ENCODE measurements around the gene KLHL2. TPM values are rescaled to one million over a fixed set of nuclear protein-coding genes. Genes with fewer than 3 reads are reported as not detected.
A peak's percentile ranks its signal among the peaks of the same experiment; 100 is the strongest.
"Not testable (repeated sequence)": the region's sequence is repeated elsewhere in the genome, so short reads cannot be mapped to it uniquely, and the experiment has no call there.

The KLHL2 gene
- polyA plus RNA-seq, 4 donors = 18.5 to 26.4 (median 24.1) TPM

DNA sequence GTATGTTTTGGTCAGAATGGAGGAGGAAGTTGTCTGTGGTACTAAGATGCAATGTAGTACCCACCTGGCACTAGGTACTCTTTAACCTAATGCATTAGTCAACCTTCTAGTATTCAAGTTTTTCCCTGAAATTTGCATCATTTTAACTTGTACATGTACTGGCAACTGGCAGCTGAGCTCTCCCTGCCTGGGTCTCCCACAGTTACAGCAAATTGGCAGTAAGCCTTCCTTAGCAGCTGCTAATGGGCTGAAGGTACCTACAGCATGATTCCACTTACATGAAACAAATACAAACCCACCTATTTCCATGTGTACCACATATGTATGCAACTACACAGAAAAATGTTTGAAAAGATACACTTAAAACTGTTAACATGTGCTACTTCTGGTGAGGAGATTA lies 8.1 kb upstream of the KLHL2 start:
- no peak for DNase-seq (ENCODE audit: low read depth in 4 of 4, low spot score in 3 of 4)

DNA sequence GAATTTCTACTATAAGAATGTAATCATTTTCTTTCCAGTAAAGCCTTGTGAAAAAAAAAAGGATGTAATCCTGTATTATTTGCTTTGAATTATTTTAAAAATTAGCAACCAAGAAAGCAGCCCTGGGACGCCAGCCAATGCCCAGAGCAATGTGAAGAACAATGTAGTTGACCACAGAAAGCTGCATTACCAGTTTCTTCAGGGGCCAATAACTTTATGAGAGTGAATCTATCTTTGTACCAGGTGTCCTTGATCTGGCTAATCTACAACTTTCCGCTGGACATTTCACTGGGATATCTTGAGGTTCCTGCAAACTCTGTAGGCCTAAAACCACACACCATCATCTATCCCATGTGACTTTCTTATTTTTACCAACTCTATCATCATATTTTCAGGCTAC lies 7.6 kb upstream of the KLHL2 start:
- DNase-seq (ENCODE audit: low read depth in 4 of 4, low spot score in 3 of 4) = no peak

DNA sequence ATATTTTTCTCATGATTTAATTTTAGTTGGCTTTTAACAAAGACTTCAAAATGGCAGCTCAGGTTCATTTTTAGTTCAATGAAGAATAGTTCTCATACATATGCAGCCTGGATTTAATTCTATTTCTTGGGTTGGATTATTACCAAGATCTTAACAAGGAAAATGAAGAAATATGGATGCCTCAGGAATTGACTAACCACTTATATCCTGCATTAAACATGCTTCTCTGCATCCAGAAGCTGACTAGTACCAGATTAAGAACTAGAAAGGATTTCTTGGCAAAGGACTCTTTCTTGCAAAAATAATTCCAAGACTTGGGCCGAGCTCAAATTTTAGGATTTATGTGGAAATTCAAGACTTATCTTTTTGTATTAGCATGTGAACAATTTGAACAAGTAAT lies 5.6 kb upstream of the KLHL2 start:
- no peak for DNase-seq (ENCODE audit: low read depth in 4 of 4, low spot score in 3 of 4)

DNA sequence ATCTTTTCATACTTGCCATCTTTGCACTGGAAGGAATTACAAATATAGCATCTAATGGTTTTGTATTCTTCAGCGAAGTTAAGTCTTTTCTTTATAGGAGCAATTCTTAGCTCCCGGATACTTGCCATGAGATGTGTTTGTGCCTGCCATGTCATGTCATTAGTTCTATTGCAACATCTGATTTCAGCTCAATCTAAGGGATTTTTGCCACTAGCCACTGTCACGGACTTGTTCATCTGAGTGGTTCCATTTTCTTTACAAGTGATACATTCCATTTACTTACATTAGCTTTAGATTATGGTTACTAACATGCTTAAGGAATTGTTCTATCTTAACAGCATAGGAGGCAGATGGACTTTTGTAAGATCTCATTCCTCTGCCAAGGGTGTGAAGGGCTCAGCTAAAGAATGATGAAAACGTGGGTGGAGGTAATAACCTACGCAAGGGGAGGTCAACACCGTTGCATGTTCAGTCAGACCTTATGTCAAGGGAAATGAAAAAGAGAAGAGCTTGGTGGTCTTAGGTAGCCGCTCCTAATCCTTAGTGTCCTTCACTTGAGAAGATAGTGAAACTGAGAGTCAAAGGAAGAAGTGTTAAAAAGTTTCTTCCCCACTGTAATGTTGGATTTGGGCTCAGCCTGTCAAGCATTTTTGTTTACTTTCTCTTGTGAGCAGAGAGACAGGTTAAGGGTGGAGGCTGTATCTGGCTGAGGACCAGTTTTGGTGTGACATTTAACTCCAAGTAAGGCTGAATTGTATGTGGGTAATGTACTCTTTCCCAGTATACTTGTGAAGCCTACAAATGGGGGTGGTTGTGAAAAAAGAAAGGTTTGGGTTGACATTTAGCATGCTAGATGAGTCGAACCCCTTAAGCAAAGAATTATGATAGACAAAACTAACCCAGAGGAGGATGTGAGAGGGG lies 3.6 kb upstream of the KLHL2 start:
- DNase-seq (ENCODE audit: low read depth in 4 of 4, low spot score in 3 of 4) = no peak

DNA sequence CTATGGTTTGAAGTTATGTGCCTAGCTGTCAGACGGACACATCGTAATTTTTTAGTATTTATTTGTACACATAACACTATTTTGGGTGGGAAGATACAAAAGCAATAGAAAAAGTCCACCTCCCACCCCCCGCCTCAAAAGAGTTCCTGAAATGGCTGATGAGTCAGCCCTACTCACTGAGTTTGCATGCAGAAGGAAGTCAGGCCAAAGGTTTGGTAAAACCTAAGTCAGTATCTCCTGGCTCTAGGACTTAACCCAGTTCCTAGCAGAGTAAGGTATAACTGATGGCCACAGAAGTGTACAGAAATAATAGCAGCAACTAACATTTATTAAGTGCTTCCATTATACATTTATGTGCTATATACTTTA lies 2.9 kb upstream of the KLHL2 start:
- no peak for DNase-seq (ENCODE audit: low read depth in 4 of 4, low spot score in 3 of 4)

DNA sequence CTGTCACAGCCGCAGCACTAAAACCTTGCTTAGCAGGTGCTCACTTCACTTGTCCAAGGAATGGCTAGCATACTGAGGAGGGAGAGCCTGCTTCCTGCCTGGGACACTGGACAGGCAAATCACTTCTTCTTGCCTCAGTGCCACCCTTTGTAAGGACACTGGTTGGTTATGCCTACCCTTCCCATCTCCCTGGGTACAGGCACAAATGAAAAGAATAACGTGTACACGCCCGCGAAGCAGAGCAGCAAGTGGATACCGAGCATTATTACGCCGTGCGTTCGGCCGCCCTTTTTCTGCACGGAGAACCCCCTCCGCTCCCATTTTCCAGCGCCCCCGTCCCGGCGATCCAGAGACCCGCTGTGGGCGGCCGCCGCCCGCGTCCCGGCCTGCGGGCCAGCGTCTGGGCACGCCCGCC lies 338 bp upstream of the KLHL2 start:
- DNase-seq (ENCODE audit: low read depth in 4 of 4, low spot score in 3 of 4) = peak in 1 of 4 donors; percentile 38

DNA sequence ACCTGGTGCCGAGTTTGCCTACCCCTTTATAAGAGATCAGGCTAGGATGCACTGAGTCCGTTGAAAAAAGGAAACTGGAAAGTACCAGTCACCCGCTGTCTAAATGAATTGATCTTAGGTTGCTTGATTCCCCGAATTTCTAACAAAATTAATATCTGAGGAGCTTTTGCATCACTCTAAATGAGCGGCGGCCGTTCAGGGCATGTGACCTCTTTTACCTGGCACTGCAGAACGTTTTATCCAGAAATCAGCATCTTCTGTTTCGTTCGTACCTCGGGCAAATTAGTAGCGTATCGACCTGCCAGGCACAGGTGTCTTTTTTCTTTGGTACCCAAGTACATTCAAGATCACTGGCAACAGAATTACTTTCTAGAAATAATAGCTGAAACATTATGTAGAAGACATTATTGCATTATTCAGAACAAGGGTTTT lies 876 bp downstream of the KLHL2 start:
- DNase-seq (ENCODE audit: low read depth in 4 of 4, low spot score in 3 of 4) = no peak

DNA sequence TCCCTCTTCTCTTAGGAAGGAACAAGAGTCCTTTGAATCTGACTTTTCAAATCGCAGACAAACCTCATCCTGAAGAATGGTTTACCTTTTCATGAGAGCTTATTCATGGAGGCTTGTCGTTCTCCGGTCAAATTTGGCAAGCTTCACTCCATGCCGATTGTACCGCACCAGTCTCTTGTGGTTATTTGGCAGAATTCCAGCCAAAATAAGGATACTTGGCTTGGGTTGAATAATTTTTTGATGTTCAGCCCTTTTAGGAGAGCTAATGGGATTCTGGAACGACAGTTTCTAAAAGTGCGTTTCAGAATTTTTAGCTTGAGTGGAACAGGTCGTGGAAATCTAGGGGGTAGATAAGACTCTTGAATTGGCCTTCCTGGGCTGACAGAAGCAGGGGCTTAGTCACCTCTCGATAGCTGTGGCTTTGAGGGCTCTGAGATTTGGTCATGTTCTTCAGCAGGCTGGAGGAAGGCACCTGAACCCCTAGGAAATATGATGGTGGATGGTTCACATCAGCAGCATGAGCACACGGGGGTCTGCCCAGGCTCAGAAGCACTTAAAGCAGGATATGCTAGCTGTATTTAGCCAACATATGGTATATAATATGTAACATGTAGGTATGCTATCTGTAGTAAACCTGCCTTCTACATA lies 1.5 kb downstream of the KLHL2 start:
- DNase-seq (ENCODE audit: low read depth in 4 of 4, low spot score in 3 of 4) = no peak

DNA sequence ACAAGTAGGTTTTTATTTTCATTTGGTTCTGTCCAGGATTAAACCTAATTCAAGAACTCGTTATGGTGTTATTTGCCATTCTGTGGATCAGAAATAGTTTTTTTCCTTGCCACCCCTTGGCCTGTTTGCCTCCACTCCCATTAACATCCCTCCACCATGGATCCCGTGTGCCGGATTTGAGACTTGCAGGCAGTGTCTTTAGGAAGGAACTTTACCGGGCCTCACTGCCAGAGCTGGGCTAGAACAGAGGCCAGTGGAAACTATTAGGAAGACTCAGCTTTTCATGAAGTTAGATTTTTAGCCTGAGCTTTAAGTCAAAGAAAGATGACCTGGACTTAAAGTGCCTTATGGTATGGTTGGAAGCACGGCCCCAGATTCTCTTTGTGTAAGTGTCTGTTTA lies 2.4 kb downstream of the KLHL2 start:
- no peak for DNase-seq (ENCODE audit: low read depth in 4 of 4, low spot score in 3 of 4)

DNA sequence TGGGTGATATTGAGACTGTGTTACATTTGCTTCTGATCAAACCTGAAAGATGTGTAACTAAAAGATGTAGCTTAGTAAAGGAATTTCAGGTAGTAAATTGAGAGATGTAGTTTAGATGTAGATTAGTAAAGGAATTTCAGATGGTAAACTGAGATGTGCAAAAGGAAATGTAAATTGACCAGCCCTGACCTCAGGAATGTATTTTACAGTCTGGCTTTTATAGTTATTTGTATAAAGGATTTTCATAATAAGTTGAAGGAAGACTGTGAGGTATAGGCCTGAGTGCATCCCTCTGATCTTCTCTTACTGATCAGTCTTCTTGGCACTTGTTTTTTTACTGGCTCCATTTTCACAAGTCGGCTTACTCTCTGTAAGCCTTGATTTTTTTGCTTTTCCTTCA lies 3.2 kb downstream of the KLHL2 start:
- no peak for DNase-seq (ENCODE audit: low read depth in 4 of 4, low spot score in 3 of 4)

DNA sequence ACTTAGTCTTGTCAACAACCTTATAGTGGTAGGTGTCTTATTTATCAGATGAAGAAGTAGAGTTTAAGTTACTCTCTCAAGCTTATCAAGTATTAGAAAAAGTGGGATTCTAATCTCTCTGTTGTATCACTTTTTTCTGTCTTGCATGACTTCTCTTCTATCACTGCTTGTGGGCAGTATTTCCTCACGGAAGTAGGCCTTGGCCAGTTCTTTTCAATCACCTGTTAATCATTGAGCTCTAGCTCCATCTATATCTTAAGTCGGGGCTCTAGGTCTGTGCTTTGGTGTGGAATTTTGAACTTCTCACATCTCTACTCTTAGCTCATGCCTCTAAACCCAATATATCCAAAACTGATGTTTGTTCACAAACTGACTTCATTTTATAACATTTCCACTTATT lies 5.3 kb downstream of the KLHL2 start:
- not testable (repeated sequence) for DNase-seq (ENCODE audit: low read depth in 4 of 4, low spot score in 3 of 4)

DNA sequence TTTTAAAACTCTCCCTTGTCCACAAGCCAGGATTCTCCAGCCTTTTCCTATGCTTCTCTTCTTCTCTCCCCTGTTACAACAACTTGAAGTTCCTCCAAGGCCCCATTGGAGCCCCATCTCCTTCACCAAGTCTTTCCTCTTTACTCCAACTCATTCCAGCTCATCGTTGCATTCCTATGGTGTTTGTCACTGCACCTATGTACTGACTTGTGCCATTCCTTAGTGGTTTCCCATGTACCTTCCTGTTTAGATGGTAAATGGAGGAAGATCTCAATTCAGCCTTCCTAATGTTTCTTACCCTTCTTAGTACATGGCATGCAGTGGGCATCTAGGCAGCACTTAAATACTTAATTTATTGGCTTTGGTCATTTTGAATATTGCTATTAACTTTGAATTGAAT lies 6.0 kb downstream of the KLHL2 start:
- DNase-seq (ENCODE audit: low read depth in 4 of 4, low spot score in 3 of 4) = not testable (repeated sequence)

DNA sequence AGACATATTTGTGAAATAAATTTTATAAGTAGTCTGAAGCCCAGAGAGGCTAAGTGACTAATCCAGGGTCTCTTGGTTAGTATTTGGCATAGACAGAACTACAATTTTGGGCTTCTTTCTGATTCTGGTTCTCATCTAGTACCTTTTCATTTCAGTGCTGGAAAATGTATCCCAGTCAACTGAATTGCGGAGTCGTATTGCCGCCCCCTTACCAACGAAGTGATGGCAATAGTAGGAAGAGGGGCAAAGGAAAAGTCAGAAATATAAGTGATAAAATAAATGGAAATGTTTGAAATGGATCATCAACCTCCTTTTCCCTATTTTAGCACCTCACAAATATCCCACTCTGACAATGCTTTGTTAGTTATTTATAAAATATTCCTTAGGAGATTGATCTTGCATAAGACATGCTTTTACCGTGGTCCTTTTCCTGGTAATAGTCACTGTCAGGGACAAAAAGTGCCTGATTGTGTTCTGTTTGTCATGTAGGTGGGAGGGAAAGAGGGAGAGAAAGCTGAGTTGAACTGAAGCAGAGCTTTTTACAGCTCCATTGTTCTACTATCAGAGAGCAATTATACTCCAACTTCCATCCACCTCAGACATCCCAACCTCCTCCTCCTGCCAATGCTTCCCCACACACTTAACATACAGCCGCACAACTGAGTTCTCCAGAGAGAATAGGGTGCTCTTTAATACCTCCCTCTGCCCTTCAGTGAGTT lies 6.8 kb downstream of the KLHL2 start:
- DNase-seq (ENCODE audit: low read depth in 4 of 4, low spot score in 3 of 4) = not testable (repeated sequence)

DNA sequence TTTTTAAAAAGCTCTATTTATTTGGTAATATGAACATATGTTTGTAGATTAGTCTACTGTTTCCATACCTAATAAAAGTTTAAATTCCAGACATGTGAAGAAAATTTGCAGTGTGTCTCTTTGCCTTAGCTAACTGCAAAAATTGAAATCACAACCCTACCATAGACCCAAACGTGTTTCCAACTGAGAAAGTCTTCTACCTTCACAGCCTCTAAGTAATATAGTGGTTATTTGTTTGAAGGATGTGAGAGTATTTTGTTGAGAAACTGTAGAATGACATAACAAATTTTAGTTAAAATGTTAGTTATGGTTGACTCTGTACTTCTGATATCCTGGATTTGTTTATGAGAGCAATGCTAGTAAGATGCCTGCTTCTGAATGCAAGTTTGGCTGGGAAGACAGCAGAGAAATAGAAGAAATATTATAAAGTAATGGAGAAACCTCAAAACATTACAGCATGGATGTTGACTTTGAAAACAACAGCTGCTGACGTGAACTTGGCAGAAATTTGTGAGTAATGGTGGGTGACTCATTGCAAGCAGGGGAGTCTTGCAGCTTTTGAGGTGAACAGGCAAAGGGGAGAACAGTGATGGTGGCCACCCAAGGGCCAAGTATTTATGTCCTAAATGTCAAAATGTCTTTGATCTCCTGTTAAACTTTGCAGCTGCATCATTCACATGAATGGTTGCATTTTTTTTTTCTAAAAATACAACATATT lies 7.8 kb downstream of the KLHL2 start:
- not testable (repeated sequence) for DNase-seq (ENCODE audit: low read depth in 4 of 4, low spot score in 3 of 4)

DNA sequence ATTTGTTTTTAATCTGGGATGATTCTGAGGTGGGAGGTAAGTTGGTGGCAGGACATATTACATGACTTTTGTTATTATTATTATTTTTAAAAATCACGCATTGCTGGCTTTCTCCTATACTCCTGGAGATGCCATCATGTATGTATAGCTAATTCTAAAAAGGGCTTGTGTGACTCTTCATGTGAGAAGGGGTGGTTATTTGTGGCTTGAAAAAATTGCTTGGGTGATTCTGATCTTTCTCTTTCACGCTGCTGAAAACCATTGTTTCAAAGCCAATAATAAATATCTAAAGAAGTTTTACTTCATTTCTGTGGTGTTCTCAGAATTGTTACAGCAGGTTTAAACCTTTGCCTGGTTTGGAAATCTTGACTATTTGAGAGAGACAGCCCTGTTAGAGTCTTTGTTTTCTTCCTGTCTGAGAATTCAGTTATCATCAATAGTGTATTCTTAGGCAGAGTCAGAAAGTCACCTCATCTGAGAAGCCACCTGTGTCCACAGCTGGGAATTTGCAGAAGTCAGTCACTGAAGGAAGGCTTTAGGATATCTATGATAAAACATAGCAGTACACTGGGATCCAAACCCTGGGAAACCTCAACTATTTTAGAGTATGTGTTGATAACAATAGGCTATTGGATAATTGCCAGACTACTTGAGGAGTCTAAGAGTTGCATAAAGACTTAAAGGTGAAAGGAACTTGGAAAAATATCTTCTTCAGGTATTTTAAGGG lies 8.6 kb downstream of the KLHL2 start:
- DNase-seq (ENCODE audit: low read depth in 4 of 4, low spot score in 3 of 4) = not testable (repeated sequence)

DNA sequence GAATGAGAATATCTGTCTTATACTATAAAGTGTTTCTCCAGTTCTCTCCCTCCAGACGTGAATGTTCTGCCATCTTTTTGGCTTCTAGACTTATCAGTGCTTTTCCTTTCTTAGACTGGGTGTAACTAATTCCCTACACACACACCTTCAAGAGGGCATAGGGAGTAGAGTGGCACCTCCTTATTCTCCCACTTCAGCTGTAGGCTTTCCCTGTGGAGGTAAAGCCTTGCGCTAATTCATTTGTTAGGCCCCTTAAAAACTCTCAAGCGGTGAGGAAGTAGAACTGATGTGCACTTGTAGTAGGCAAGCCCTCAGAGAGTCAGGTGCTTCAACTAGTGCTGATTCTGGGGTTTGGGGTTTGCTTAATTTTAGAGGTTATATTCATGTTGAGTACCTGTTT lies 10.0 kb downstream of the KLHL2 start:
- no peak for DNase-seq (ENCODE audit: low read depth in 4 of 4, low spot score in 3 of 4)

DNA sequence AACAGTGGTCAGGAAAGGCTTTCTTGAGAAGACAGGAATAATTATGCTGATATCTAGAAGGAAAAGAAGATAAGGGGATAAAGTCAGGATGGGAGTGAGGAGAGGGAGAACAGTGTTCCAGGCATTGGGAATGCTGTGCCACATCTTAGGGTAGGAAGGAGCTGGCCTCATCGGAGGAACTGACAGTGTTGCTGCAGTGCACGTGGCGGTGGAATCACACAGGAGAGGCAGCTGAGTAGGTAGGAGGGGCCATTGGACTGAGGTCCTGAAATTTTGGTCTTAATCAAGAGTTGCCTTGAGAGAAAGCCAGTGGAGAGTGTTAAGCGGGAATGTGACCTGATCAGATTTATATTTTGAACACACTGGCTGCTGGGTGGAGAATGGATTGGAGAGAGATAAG lies 13.9 kb downstream of the KLHL2 start:
- DNase-seq (ENCODE audit: low read depth in 4 of 4, low spot score in 3 of 4) = not testable (repeated sequence)

DNA sequence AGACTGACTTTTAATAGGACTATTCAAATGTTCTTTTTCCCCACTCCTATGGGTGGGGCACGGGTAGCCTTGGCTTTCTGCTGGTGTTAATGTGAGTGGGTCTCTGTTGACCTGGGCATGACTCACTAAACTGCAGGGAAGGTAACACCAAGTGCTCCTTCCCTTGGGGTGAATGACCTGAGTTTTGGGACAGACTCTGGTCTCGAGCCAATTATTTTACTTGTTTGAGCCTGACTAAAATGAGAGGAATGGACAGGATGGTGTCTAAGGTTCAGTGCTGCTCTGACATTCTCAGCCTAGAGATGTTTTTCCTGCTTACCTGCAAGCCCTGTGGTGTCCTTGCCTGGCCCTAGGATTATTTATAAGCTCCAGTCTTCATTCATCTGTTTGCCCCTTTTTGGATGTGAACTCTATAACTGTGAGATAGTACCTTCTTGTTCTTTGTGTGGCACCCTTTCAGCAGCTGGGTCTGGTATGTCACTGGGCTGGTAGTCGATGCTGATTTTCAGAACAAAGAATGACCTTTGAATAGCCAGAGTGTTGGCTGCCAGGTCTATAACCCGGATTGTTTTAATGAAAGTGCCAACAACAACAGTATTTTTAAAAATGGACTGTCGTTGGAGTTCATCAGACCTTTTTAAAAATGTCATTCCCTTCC lies 14.8 kb downstream of the KLHL2 start:
- DNase-seq (ENCODE audit: low read depth in 4 of 4, low spot score in 3 of 4) = not testable (repeated sequence)

DNA sequence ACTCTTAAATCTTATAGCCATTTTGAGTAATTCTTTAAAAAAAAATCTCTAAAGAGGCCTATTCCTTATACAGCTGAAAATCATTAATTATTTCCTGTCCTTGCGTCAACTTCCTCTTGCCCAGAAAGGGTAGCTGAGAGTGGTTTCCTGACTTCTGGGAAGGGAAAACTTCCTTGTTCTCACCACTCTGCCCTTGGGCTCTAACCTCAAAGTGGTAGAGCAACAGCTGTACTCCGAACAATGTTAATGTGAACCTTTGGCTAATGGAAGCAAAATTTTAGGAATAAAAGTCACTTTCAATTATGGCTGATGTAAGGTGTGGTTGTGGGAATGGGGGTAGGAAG lies 15.3 kb downstream of the KLHL2 start:
- DNase-seq (ENCODE audit: low read depth in 4 of 4, low spot score in 3 of 4) = no peak

DNA sequence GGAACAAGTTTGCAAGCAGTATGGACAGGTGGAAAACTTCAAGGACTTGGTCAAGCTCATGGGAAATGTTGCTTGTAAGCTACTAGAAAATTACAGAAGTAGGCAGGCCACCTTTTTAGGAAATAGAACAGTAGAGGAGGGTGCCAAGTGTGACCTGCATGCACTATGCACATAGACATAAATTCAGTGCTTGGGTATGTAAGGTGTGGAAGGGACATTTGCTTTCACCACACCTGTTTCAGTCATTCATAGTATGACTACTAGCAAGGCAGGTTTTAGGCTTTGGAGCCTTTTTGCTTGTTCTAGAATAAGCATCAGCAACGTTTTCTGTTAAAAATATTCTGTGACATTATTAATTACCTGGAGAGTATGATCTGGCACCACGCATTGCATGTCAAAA lies 20.0 kb downstream of the KLHL2 start:
- DNase-seq (ENCODE audit: low read depth in 4 of 4, low spot score in 3 of 4) = not testable (repeated sequence)

Measured in right renal pelvis (tissue), 4 donors.